ENCODE measurements around the gene TMEM200A. TPM values are rescaled to one million over a fixed set of nuclear protein-coding genes. Genes with fewer than 3 reads are reported as not detected.

Gene TMEM200A
- polyA plus RNA-seq, 1 donor: 49.8 TPM

DNA sequence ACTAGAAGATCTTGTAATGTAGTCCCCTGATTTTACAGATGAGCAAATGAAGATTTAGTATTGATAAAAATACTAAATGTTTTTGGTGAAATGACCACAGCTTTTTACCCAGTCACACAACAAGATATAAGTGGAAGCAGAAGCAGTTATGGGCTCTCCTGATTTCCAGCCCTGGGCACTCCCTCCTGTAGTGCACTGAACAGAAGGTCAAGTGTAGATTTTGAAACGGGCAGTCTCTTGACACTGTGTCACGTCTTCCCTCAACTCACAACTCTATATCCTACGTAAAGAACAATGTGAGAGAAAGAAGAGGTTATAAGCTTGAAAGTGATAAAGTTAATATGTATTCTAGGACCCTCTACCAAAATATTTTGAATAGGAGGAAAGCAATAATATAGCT is 23.3 kb downstream of the TMEM200A start:
- Histone ChIP-seq H3K27ac (ENCODE audit: low read length) (no peak overlapping the region), H3K36me3 (ENCODE audit: control insufficient read depth, insufficient read depth, low read length) (peaks cover 2% of the 10 kb centered on the region), H3K4me3 (ENCODE audit: low read length) (no peak overlapping the region), H3K9me3 (ENCODE audit: control insufficient read depth, low read depth, low read length) (no peaks in the 10 kb centered on the region), H3K4me1 (ENCODE audit: control insufficient read depth, insufficient read depth, low read length) (no peaks in the 10 kb centered on the region), H3K27me3 (ENCODE audit: control insufficient read depth, insufficient read depth, low read length) (no peaks in the 10 kb centered on the region)
- WGBS (ENCODE audit: insufficient coverage, low lambda C conversion rate): no CpG with 5 or more reads among the region's 3 CpGs
- no peak for DNase-seq

DNA sequence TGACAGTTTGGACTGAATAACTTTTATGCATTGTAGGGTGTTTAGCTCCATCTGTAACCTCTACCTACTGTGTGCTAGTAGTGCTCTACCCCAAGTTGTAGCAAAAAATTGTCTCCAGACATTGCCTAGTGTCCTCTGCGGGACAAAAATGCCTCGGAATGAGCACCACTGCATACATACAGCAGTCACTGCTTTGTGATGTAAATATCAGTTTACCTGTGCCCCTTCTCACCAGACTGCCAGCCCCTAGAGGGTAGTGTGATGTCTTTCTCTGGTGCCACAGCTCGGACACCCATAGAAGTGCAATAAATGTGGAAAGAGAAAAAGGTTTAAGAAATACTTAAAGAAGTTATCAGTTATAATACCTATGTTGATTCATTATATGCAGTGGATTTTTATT is 25.1 kb downstream of the TMEM200A start:
- Histone ChIP-seq H3K4me3 (ENCODE audit: low read length) (no peak overlapping the region), H3K4me1 (ENCODE audit: control insufficient read depth, insufficient read depth, low read length) (no peaks in the 10 kb centered on the region), H3K27ac (ENCODE audit: low read length) (no peak overlapping the region), H3K27me3 (ENCODE audit: control insufficient read depth, insufficient read depth, low read length) (no peaks in the 10 kb centered on the region), H3K36me3 (ENCODE audit: control insufficient read depth, insufficient read depth, low read length) (peaks cover 6% of the 10 kb centered on the region), H3K9me3 (ENCODE audit: control insufficient read depth, low read depth, low read length) (no peaks in the 10 kb centered on the region)
- no peak for DNase-seq
- WGBS (ENCODE audit: insufficient coverage, low lambda C conversion rate): no CpG with 5 or more reads among the region's 3 CpGs

DNA sequence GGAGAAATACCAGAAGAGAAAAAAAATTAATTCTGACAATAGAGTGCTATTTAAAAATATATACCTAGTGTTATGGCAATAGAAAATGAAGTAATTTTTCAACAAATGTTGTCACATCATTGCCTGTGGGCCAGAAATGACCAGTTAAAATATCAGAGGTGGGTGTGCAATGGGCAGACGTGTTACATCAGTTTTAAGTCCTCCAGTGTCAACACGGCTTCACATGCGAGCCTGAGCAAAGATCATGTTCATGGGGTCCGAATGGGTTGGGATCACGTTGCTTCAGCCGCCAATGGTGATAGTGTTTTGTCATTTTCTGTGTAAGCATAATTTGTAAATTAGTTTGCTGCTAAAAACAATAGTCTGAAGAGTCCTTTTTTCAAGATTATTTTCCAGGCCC is 27.5 kb downstream of the TMEM200A start:
- no peak overlapping the region for H3K27ac ChIP-seq (ENCODE audit: low read length)
- H3K27me3 ChIP-seq (ENCODE audit: control insufficient read depth, insufficient read depth, low read length): no peaks in the 10 kb centered on the region
- H3K4me1 ChIP-seq (ENCODE audit: control insufficient read depth, insufficient read depth, low read length): no peaks in the 10 kb centered on the region
- H3K9me3 ChIP-seq (ENCODE audit: control insufficient read depth, low read depth, low read length): no peaks in the 10 kb centered on the region
- no CpG with 5 or more reads among the region's 6 CpGs for WGBS (ENCODE audit: insufficient coverage, low lambda C conversion rate)
- no peak overlapping the region for H3K4me3 ChIP-seq (ENCODE audit: low read length)
- no peak for DNase-seq
- H3K36me3 ChIP-seq (ENCODE audit: control insufficient read depth, insufficient read depth, low read length): peaks cover 4% of the 10 kb centered on the region

DNA sequence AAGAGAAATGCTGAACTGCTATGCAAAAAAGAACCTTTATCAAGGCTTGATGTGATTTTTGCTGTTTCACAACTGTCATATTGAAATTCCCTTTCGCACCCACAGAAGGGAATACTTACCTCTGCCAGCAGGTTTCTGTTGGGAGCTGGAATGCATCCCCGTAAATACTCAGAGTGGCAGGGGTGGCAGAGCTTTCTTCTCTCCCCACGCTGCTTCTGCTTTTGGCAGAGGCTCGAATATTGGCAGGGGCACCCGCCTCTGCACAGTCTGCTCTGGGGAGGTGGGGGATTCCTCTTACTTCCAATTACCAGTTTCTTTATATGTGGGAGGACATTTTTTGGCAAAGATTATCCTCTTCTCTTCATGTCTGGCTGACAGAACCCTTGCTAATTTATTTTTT is 28.4 kb downstream of the TMEM200A start:
- no peaks in the 10 kb centered on the region for H3K27me3 ChIP-seq (ENCODE audit: control insufficient read depth, insufficient read depth, low read length)

GRCh38 chr6:130395164-130395563 is 29.3 kb downstream of the TMEM200A start:
- 100% methylated on average over 2 of the region's 5 CpGs for WGBS (ENCODE audit: insufficient coverage, low lambda C conversion rate)
- H3K4me1 ChIP-seq (ENCODE audit: control insufficient read depth, insufficient read depth, low read length): no peaks in the 10 kb centered on the region
- H3K27me3 ChIP-seq (ENCODE audit: control insufficient read depth, insufficient read depth, low read length): no peaks in the 10 kb centered on the region
- H3K4me3 ChIP-seq (ENCODE audit: low read length): no peak overlapping the region
- peaks cover 4% of the 10 kb centered on the region for H3K36me3 ChIP-seq (ENCODE audit: control insufficient read depth, insufficient read depth, low read length)
- no peak overlapping the region for H3K27ac ChIP-seq (ENCODE audit: low read length)
- no peak for DNase-seq
- no peaks in the 10 kb centered on the region for H3K9me3 ChIP-seq (ENCODE audit: control insufficient read depth, low read depth, low read length)

More for the DNA sequence above, 28.4 kb downstream of the TMEM200A start:
- WGBS (ENCODE audit: insufficient coverage, low lambda C conversion rate): no CpG with 5 or more reads among the region's 5 CpGs
- no peaks in the 10 kb centered on the region for H3K9me3 ChIP-seq (ENCODE audit: control insufficient read depth, low read depth, low read length)
- H3K36me3 ChIP-seq (ENCODE audit: control insufficient read depth, insufficient read depth, low read length): peaks cover 4% of the 10 kb centered on the region
- no peak overlapping the region for H3K4me3 ChIP-seq (ENCODE audit: low read length)
- no peak for DNase-seq
- H3K27ac ChIP-seq (ENCODE audit: low read length): no peak overlapping the region
- no peaks in the 10 kb centered on the region for H3K4me1 ChIP-seq (ENCODE audit: control insufficient read depth, insufficient read depth, low read length)

DNA sequence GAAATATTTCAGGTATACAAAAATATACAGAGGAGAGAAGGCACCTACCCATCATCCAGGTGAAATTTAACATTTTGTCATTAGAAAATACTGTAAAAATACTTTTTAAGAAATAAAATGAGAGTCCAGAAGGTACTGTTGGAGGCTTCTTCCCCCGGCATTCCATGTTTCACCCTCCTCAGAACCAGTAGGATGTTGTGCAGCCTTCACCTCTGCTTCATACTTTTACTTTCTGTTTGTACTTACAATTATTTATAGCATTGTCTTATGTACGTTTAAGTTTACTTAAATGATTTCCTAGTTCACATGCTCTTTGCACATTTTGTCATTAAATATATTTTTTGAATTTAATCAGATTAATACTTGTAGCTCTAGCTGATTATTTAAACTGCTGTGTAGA is 30.9 kb downstream of the TMEM200A start:
- no peak for DNase-seq
- H3K4me1 ChIP-seq (ENCODE audit: control insufficient read depth, insufficient read depth, low read length): no peaks in the 10 kb centered on the region
- H3K9me3 ChIP-seq (ENCODE audit: control insufficient read depth, low read depth, low read length): no peaks in the 10 kb centered on the region
- no peaks in the 10 kb centered on the region for H3K27me3 ChIP-seq (ENCODE audit: control insufficient read depth, insufficient read depth, low read length)
- H3K27ac ChIP-seq (ENCODE audit: low read length): no peak overlapping the region
- no peak overlapping the region for H3K4me3 ChIP-seq (ENCODE audit: low read length)
- 82% methylated on average over 1 of the region's 2 CpGs for WGBS (ENCODE audit: insufficient coverage, low lambda C conversion rate)
- peaks cover 4% of the 10 kb centered on the region for H3K36me3 ChIP-seq (ENCODE audit: control insufficient read depth, insufficient read depth, low read length)

- Histone ChIP-seq H3K4me3 (ENCODE audit: low read length) (no peak overlapping the region), H3K4me1 (ENCODE audit: control insufficient read depth, insufficient read depth, low read length) (no peaks in the 10 kb centered on the region), H3K9me3 (ENCODE audit: control insufficient read depth, low read depth, low read length) (no peaks in the 10 kb centered on the region), H3K36me3 (ENCODE audit: control insufficient read depth, insufficient read depth, low read length) (no peaks in the 10 kb centered on the region), H3K27me3 (ENCODE audit: control insufficient read depth, insufficient read depth, low read length) (no peaks in the 10 kb centered on the region), H3K27ac (ENCODE audit: low read length) (no peak overlapping the region)
- DNase-seq: no peak
- WGBS (ENCODE audit: insufficient coverage, low lambda C conversion rate): no CpG with 5 or more reads among the region's 2 CpGs
These were observed 39.7 kb downstream of the TMEM200A start for GRCh38 chr6:130405549-130405948.

DNA sequence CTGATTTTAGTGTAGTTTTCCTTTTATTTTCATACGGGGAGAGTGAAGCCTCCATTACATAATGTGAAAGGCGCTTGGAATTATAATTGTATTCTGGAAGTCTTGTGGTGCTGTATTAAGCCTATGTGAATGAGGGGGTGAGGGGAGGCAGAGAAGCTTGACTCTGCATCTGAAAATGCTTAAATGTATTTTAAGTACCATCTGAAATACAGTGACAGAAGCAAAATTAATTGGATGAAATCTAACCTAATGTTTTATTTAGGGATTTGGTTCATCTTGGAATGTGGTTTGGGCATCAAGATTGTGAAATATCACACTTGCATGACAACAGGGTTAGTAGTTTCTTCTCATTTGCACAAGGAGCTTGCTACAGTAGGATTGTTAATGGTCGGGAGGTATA is 41.2 kb downstream of the TMEM200A start:
- H3K4me3 ChIP-seq (ENCODE audit: low read length): no peak overlapping the region
- no peak for DNase-seq
- H3K27me3 ChIP-seq (ENCODE audit: control insufficient read depth, insufficient read depth, low read length): no peaks in the 10 kb centered on the region
- H3K4me1 ChIP-seq (ENCODE audit: control insufficient read depth, insufficient read depth, low read length): no peaks in the 10 kb centered on the region
- H3K9me3 ChIP-seq (ENCODE audit: control insufficient read depth, low read depth, low read length): no peaks in the 10 kb centered on the region
- no peaks in the 10 kb centered on the region for H3K36me3 ChIP-seq (ENCODE audit: control insufficient read depth, insufficient read depth, low read length)
- no CpG with 5 or more reads among the region's 3 CpGs for WGBS (ENCODE audit: insufficient coverage, low lambda C conversion rate)
- no peak overlapping the region for H3K27ac ChIP-seq (ENCODE audit: low read length)

- H3K9me3 ChIP-seq (ENCODE audit: control insufficient read depth, low read depth, low read length): no peaks in the 10 kb centered on the region
- no peak for DNase-seq
- no peak overlapping the region for H3K4me3 ChIP-seq (ENCODE audit: low read length)
- 79% methylated on average over 2 of the region's 2 CpGs for WGBS (ENCODE audit: insufficient coverage, low lambda C conversion rate)
- no peak overlapping the region for H3K27ac ChIP-seq (ENCODE audit: low read length)
- H3K4me1 ChIP-seq (ENCODE audit: control insufficient read depth, insufficient read depth, low read length): no peaks in the 10 kb centered on the region
- H3K27me3 ChIP-seq (ENCODE audit: control insufficient read depth, insufficient read depth, low read length): no peaks in the 10 kb centered on the region
- H3K36me3 ChIP-seq (ENCODE audit: control insufficient read depth, insufficient read depth, low read length): no peaks in the 10 kb centered on the region
These were observed 43.7 kb downstream of the TMEM200A start for GRCh38 chr6:130409418-130410100.

- H3K9me3 ChIP-seq (ENCODE audit: control insufficient read depth, low read depth, low read length): no peaks in the 10 kb centered on the region
- H3K4me1 ChIP-seq (ENCODE audit: control insufficient read depth, insufficient read depth, low read length): no peaks in the 10 kb centered on the region
- no peak overlapping the region for H3K4me3 ChIP-seq (ENCODE audit: low read length)
- no peaks in the 10 kb centered on the region for H3K27me3 ChIP-seq (ENCODE audit: control insufficient read depth, insufficient read depth, low read length)
- no peak overlapping the region for H3K27ac ChIP-seq (ENCODE audit: low read length)
- DNase-seq: no peak
- no CpG with 5 or more reads among the region's 2 CpGs for WGBS (ENCODE audit: insufficient coverage, low lambda C conversion rate)
- no peaks in the 10 kb centered on the region for H3K36me3 ChIP-seq (ENCODE audit: control insufficient read depth, insufficient read depth, low read length)
These were observed 45.7 kb downstream of the TMEM200A start for GRCh38 chr6:130411481-130411880.

DNA sequence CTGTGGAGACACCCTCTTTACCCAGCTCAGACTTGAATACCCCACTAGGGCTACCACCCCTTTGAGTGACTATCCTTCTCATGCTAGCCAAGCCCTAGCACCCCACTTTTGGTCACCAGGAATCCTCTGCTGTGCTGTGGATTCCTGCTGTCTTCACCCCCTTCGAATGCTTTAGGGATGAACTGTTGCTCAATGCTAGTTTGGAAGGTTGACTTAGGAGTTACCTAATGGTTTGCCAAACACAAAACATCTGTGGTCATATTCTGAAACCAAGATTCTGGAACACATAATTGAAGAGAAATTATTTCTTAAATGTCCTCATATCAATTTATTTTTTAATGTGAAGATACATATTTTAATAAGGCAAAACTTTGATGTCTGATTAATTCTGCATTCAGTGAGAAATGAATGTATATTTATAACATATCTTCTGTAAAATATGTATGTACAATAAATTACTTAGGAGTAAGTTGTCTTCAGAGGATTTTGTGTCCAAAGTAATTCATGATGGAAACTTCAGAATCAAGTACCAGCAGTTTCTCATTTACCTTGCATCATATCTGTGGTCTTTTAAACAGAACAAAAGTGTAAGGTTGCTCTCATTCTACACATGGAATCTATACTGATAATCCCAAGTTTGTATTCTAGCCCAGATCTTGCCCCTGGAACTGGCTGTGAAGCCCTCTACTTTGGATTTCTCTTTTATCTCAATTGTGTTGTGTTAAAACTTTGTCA is 46.9 kb downstream of the TMEM200A start:
- no peaks in the 10 kb centered on the region for H3K4me1 ChIP-seq (ENCODE audit: control insufficient read depth, insufficient read depth, low read length)
- no peaks in the 10 kb centered on the region for H3K27me3 ChIP-seq (ENCODE audit: control insufficient read depth, insufficient read depth, low read length)
- no peak overlapping the region for H3K4me3 ChIP-seq (ENCODE audit: low read length)
- WGBS (ENCODE audit: insufficient coverage, low lambda C conversion rate): no CpG with 5 or more reads among the region's 1 CpG
- no peaks in the 10 kb centered on the region for H3K9me3 ChIP-seq (ENCODE audit: control insufficient read depth, low read depth, low read length)
- DNase-seq: no peak
- H3K36me3 ChIP-seq (ENCODE audit: control insufficient read depth, insufficient read depth, low read length): no peaks in the 10 kb centered on the region
- no peak overlapping the region for H3K27ac ChIP-seq (ENCODE audit: low read length)
